Ovary (tissue), 9 donors: Measurements from ENCODE around the gene FBXL4. TPM values are rescaled to one million over a fixed set of nuclear protein-coding genes. Genes with fewer than 3 reads are reported as not detected.
A peak's percentile ranks its signal among the peaks of the same experiment; 100 is the strongest.

Source experiments
- DNase-seq, 5 donors: peaks; one replicate each; pipeline ENCODE4 v3.0.0-alpha.2; 2019 to 2020
- H3K27ac ChIP-seq, 2 donors: fragments of 200-600 bp; one replicate each; pipeline versions ENCODE4 v1.5.1 to v1.8.0; 2019 to 2022
- H3K27me3 ChIP-seq: fragments of 200-600 bp; one replicate; pipeline ENCODE4 v1.8.0; 2022
- H3K36me3 ChIP-seq: fragments of 200-600 bp; sonication (generic); one replicate; pipeline ENCODE4 v1.5.1; 2019
- H3K4me1 ChIP-seq: one replicate; pipeline ENCODE4 v1.8.1; 2013; ENCODE audit warnings: mild to moderate bottlenecking, moderate library complexity; ENCODE audit not compliant: insufficient read depth
- H3K4me3 ChIP-seq: fragments of 200-600 bp; sonication (generic); one replicate; pipeline ENCODE4 v1.5.1; 2017
- H3K9me3 ChIP-seq, 2 donors: fragments of 200-600 bp in 1 of 2; sonication (generic) in 1 of 2; one replicate each; pipeline versions ENCODE4 v1.5.1 to v1.8.1; 2013 to 2019; ENCODE audit warnings: mild to moderate bottlenecking in 1 of 2, moderate library complexity in 1 of 2
- CTCF ChIP-seq, 3 donors: fragments of 450-650 bp in 2 of 3; fragments of 200-600 bp in 1 of 3; IDR thresholded peaks; one replicate each; pipeline versions ENCODE4 v1.5.1 to v1.8.0; 2016 to 2022; ENCODE audit warnings: antibody characterized with exemption in 3 of 3, mild to moderate bottlenecking in 1 of 3
- EP300 ChIP-seq: sonication (generic); formaldehyde crosslinking; IDR thresholded peaks from one replicate; pipeline ENCODE4 v1.6.1; 2017; ENCODE audit warnings: antibody characterized with exemption
- POLR2A ChIP-seq: fragments of 450-650 bp; IDR thresholded peaks from one replicate; pipeline ENCODE4 v1.6.1; 2017; ENCODE audit warnings: antibody characterized with exemption, mild to moderate bottlenecking, moderate library complexity
- WGBS, 3 donors: extraction: QIAGEN DNeasy Blood & Tissue Kit in 1 of 3; methylation state at CpG; one replicate each; pipeline versions ENCODE4 v1.1.5 to v1.1.7; 2013 to 2017; 5-methylcytosine and 5-hydroxymethylcytosine counted together
- intact Hi-C, 4 donors: fragments of 100-400 bp; cut with DNase I; formaldehyde crosslinking; loops; one replicate each; pipeline versions ENCODE4 v1.11.0 to v1.15.1; 2022 to 2023
- polyA plus RNA-seq, 2 donors: library from polyadenylated mRNA; stranded (reverse); fragments of 200-250 nt in 1 of 2; fragments of 350-450 nt in 1 of 2; fragmentation: Illumina TruSeq in 1 of 2; extraction: RNeasy Lipid Tissue Mini Kit (QIAGEN cat#74804) in 1 of 2; gene quantifications; one replicate each; pipeline ENCODE4 v1.2.3, GENCODE V29; 2013 to 2014
- total RNA-seq, 7 donors: library from RNA; depleted of rRNA in 2 of 7; stranded (reverse); fragments of >200 nt in 2 of 7; fragmentation: NEBNext Ultra II Directional in 3 of 7; extraction: Animal tissue kit (Norgen Biotek cat#: 25700) in 3 of 7; gene quantifications; one replicate each; pipeline versions ENCODE4 v1.1.0 to v1.2.4, GENCODE V29; 2016 to 2023
- donor health status: DM: no; HTN: no; CAD: no; lungs with moderate emphysema.
- donor health status: DM: no; HTN: no; CAD: no.
- donor health status: Bipolar disorder and iron deficiency.
- donor health status: DM: yes; HTN: yes; CAD: no.
- donor health status: DM: no; HTN: no; CAD: no.
- donor health status: DM: yes; HTN: yes; CAD: no.

Gene FBXL4
- total and polyA plus RNA-seq, 9 donors, result 7.3 to 29.0 (median 20.2) TPM

GRCh38 chr6:98957450-98957849, 9.7 kb upstream of the FBXL4 start:
- no peaks in the 10 kb centered on the region for H3K27me3 ChIP-seq
- H3K27ac ChIP-seq, result no peak overlapping the region
- WGBS, 3 donors, result 26 to 43% (median 32%) methylated on average over 3 of the region's 3 CpGs
- intact Hi-C loops, result no loop called here
- no peaks in the 10 kb centered on the region for H3K9me3 ChIP-seq
- H3K4me1 ChIP-seq, result no peaks in the 10 kb centered on the region
- TF ChIP-seq CTCF (IDR thresholded peaks at IDR 0.05) (no peak), EP300 (no peak), POLR2A (no peak)
- H3K36me3 ChIP-seq, result no peaks in the 10 kb centered on the region
- no peak for DNase-seq
- no peak overlapping the region for H3K4me3 ChIP-seq

GRCh38 chr6:98949589-98949988, 1.8 kb upstream of the FBXL4 start:
- 68 to 79% (median 78%) methylated on average over 2 of the region's 2 CpGs for WGBS, 3 donors
- intact Hi-C loops, result no loop called here
- peaks cover 6% of the 10 kb centered on the region for H3K4me1 ChIP-seq
- no peaks in the 10 kb centered on the region for H3K27me3 ChIP-seq
- no peak overlapping the region for H3K27ac ChIP-seq
- no peaks in the 10 kb centered on the region for H3K9me3 ChIP-seq
- TF ChIP-seq CTCF (IDR thresholded peaks at IDR 0.05) (no peak), POLR2A (no peak), EP300 (no peak)
- H3K4me3 ChIP-seq, result no peak overlapping the region
- no peaks in the 10 kb centered on the region for H3K36me3 ChIP-seq
- DNase-seq, result no peak

- intact Hi-C loops, result no loop called here
Measured at GRCh38 chr6:98946879-98947410, 801 bp downstream of the FBXL4 start.

GRCh38 chr6:98946266-98946878, 1.4 kb downstream of the FBXL4 start:
- Histone ChIP-seq H3K9me3 (no peaks in the 10 kb centered on the region), H3K27me3 (no peaks in the 10 kb centered on the region), H3K4me1 (peaks cover 6% of the 10 kb centered on the region), H3K27ac (no peak overlapping the region), H3K36me3 (no peaks in the 10 kb centered on the region), H3K4me3 (peak overlapping the region; percentile 81)
- no peak for TF ChIP-seq EP300
- no peak for TF ChIP-seq POLR2A
- no peak for TF ChIP-seq CTCF (IDR thresholded peaks at IDR 0.05)
- intact Hi-C loops, result no loop called here
- DNase-seq, result no peak
- WGBS, 3 donors, result 81 to 88% (median 85%) methylated on average over 10 of the region's 10 CpGs

More at GRCh38 chr6:98946879-98947410, 801 bp downstream of the FBXL4 start:
- no peak for TF ChIP-seq EP300
- TF ChIP-seq POLR2A, result no peak
- TF ChIP-seq CTCF (IDR thresholded peaks at IDR 0.05), result no peak
- Histone ChIP-seq H3K27ac (peak overlapping the region in 1 of 2 donors; percentile 23), H3K9me3 (no peaks in the 10 kb centered on the region), H3K4me1 (peaks cover 6% of the 10 kb centered on the region), H3K4me3 (peak overlapping the region; percentile 81), H3K36me3 (no peaks in the 10 kb centered on the region), H3K27me3 (no peaks in the 10 kb centered on the region)
- WGBS, 3 donors, result 9 to 11% (median 10%) methylated on average over 9 of the region's 9 CpGs
- peak; percentile 26 to 59 (median 44) for DNase-seq
